ENCODE results near the gene MPST. TPM values are rescaled to one million over a fixed set of nuclear protein-coding genes. Genes with fewer than 3 reads are reported as not detected.

Gene MPST
- total RNA-seq, 1 donor from 2014 or later: 113 TPM

- Histone ChIP-seq H3K36me3 (peaks cover 22 to 46% of the 10 kb centered on the region in 2 donors), H3K27me3 (no peaks in the 10 kb centered on the region), H3K9me3 (no peaks in the 10 kb centered on the region), H3K4me1 (peaks cover 6 to 8% of the 10 kb centered on the region in 2 donors), H3K4me3 (no peak overlapping the region), H3K27ac (no peak overlapping the region)
- DNase-seq (ENCODE audit: low spot score in 2 of 2): no peak
- intact Hi-C loops (cut with DNase I): loop anchor here (5.0 kb wide), 1 partner anchor 277 kb away; the partner anchor contains the start of gene IFT27
- TF ChIP-seq CTCF (IDR thresholded peaks at IDR 0.05): no peak
Measured at GRCh38 chr22:37054600-37055365, 35.2 kb downstream of the MPST start.

- Histone ChIP-seq H3K4me3 (no peak overlapping the region), H3K27me3 (no peaks in the 10 kb centered on the region), H3K4me1 (peaks cover 6 to 8% of the 10 kb centered on the region in 2 donors), H3K27ac (no peak overlapping the region), H3K36me3 (peaks cover 29 to 60% of the 10 kb centered on the region in 2 donors), H3K9me3 (no peaks in the 10 kb centered on the region)
- TF ChIP-seq CTCF (IDR thresholded peaks at IDR 0.05): no peak
- no peak for DNase-seq (ENCODE audit: low spot score in 2 of 2)
- intact Hi-C loops (cut with DNase I): no loop called here
Measured at GRCh38 chr22:37056246-37056645, 36.7 kb downstream of the MPST start.

GRCh38 chr22:37057226-37057625, 37.7 kb downstream of the MPST start:
- intact Hi-C loops (cut with DNase I): no loop called here

GRCh38 chr22:37057796-37058510, 38.4 kb downstream of the MPST start:
- intact Hi-C loops (cut with DNase I): no loop called here
- H3K4me3 ChIP-seq: no peak overlapping the region
- H3K27me3 ChIP-seq: no peaks in the 10 kb centered on the region
- H3K36me3 ChIP-seq: peaks cover 29 to 60% of the 10 kb centered on the region in 2 donors
- H3K4me1 ChIP-seq: no peaks in the 10 kb centered on the region
- H3K9me3 ChIP-seq: no peaks in the 10 kb centered on the region
- DNase-seq (ENCODE audit: low spot score in 2 of 2): no peak
- TF ChIP-seq CTCF (IDR thresholded peaks at IDR 0.05): no peak
- H3K27ac ChIP-seq: no peak overlapping the region

More at GRCh38 chr22:37057226-37057625, 37.7 kb downstream of the MPST start:
- no peak overlapping the region for H3K4me3 ChIP-seq
- H3K27me3 ChIP-seq: no peaks in the 10 kb centered on the region
- peaks cover 4 to 5% of the 10 kb centered on the region in 2 donors for H3K4me1 ChIP-seq
- no peak overlapping the region for H3K27ac ChIP-seq
- TF ChIP-seq CTCF (IDR thresholded peaks at IDR 0.05): no peak
- no peak for DNase-seq (ENCODE audit: low spot score in 2 of 2)
- H3K9me3 ChIP-seq: no peaks in the 10 kb centered on the region
- peaks cover 29 to 60% of the 10 kb centered on the region in 2 donors for H3K36me3 ChIP-seq

- TF ChIP-seq CTCF (IDR thresholded peaks at IDR 0.05): no peak
- peaks cover 29 to 60% of the 10 kb centered on the region in 2 donors for H3K36me3 ChIP-seq
Measured at GRCh38 chr22:37058917-37059701, 39.6 kb downstream of the MPST start.

More at GRCh38 chr22:37058917-37059701, 39.6 kb downstream of the MPST start:
- Histone ChIP-seq H3K27me3 (no peaks in the 10 kb centered on the region), H3K9me3 (no peaks in the 10 kb centered on the region), H3K27ac (no peak overlapping the region), H3K4me3 (no peak overlapping the region), H3K4me1 (no peaks in the 10 kb centered on the region)
- DNase-seq (ENCODE audit: low spot score in 2 of 2): no peak
- intact Hi-C loops (cut with DNase I): no loop called here

Data from ascending aorta (tissue), 2 donors.